Uterus (tissue), 4 donors: ENCODE data around the gene GPSM1. TPM values are rescaled to one million over a fixed set of nuclear protein-coding genes. Genes with fewer than 3 reads are reported as not detected.

Experiments used
- DNase-seq, 2 donors: peaks; one replicate each; pipeline ENCODE4 v3.0.0-alpha.2; 2019 to 2020
- H3K27ac ChIP-seq, 2 donors: fragments of 200-600 bp; sonication (generic); 1 replicate in 1 of 2; 2 replicates in 1 of 2; pipeline ENCODE4 v1.5.1; 2016 to 2018
- H3K27me3 ChIP-seq, 2 donors: fragments of 200-600 bp; sonication (generic); one replicate each; pipeline ENCODE4 v1.5.1; 2018 to 2019; ENCODE audit warnings: control low read depth in 1 of 2
- H3K36me3 ChIP-seq, 2 donors: fragments of 200-600 bp; sonication (generic); one replicate each; pipeline ENCODE4 v1.5.1; 2019; ENCODE audit warnings: control low read depth in 1 of 2
- H3K4me1 ChIP-seq, 2 donors: fragments of 200-600 bp; sonication (generic); one replicate each; pipeline ENCODE4 v1.5.1; 2018 to 2019; ENCODE audit warnings: control low read depth in 1 of 2
- H3K4me3 ChIP-seq, 2 donors: fragments of 200-600 bp; sonication (generic); 1 replicate in 1 of 2; 2 replicates in 1 of 2; pipeline ENCODE4 v1.5.1; 2018 to 2019; ENCODE audit warnings: mild to moderate bottlenecking in 1 of 2
- H3K9me3 ChIP-seq, 2 donors: fragments of 200-600 bp; sonication (generic); one replicate each; pipeline ENCODE4 v1.5.1; 2019; ENCODE audit warnings: control low read depth in 1 of 2
- POLR2A ChIP-seq, 2 donors: fragments of 450-650 bp; IDR thresholded peaks; one replicate each; pipeline ENCODE4 v1.6.1; 2016; ENCODE audit warnings: antibody characterized with exemption in 2 of 2, mild to moderate bottlenecking in 1 of 2, moderate library complexity in 1 of 2
- intact Hi-C: fragments of 100-400 bp; cut with DNase I; formaldehyde crosslinking; loops from one replicate; pipeline ENCODE4 v1.15.1; 2023; ENCODE audit warnings: low total_unique reads
- total RNA-seq, 4 donors: library from RNA; depleted of rRNA in 3 of 4; stranded (reverse); fragments of >200 nt in 3 of 4; gene quantifications; one replicate each; pipeline versions ENCODE4 v1.1.0 to v1.2.4, GENCODE V29; 2014 to 2023
- TF ChIP-seq, protein P1 (sequence below), 4 experiments: fragments of 200-600 bp in 2 of 4; fragments of 450-650 bp in 2 of 4; sonication (generic) in 2 of 4; IDR thresholded peaks; one replicate each; pipeline ENCODE4 v1.5.1; 2016 to 2019; ENCODE audit warnings: antibody characterized with exemption in 4 of 4, mild to moderate bottlenecking in 2 of 4, moderate library complexity in 1 of 4
- donor health status: DM: yes; HTN: yes; CAD: no.

Gene GPSM1
- total RNA-seq, 4 donors from 2014 or later, result 4.4 to 43.6 (median 24.1) TPM

DNA sequence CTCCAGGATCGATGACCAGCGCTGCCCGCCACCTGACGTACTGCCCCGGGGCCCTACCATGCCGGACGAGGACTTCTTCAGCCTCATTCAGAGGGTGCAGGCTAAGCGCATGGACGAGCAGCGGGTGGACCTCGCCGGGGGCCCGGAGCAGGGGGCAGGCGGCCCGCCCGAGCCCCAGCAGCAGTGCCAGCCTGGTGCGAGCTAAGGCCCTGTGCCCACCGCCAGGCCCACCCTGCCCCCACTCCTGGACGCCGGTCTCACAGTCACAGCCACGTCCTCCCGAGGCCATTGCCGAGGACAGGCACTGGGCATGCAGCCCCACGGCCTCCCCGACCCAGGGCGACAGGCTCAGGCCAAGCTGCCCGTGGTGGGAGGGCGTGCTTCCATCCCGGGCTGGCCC lies 30.7 kb downstream of the GPSM1 start:
- H3K9me3 ChIP-seq, result no peaks in the 10 kb centered on the region
- no peak overlapping the region for H3K4me3 ChIP-seq
- H3K4me1 ChIP-seq, result peaks cover 0 to 14% of the 10 kb centered on the region in 2 donors
- no peak overlapping the region for H3K27ac ChIP-seq
- intact Hi-C loops, result no loop called here
- TF ChIP-seq, protein P1, sequence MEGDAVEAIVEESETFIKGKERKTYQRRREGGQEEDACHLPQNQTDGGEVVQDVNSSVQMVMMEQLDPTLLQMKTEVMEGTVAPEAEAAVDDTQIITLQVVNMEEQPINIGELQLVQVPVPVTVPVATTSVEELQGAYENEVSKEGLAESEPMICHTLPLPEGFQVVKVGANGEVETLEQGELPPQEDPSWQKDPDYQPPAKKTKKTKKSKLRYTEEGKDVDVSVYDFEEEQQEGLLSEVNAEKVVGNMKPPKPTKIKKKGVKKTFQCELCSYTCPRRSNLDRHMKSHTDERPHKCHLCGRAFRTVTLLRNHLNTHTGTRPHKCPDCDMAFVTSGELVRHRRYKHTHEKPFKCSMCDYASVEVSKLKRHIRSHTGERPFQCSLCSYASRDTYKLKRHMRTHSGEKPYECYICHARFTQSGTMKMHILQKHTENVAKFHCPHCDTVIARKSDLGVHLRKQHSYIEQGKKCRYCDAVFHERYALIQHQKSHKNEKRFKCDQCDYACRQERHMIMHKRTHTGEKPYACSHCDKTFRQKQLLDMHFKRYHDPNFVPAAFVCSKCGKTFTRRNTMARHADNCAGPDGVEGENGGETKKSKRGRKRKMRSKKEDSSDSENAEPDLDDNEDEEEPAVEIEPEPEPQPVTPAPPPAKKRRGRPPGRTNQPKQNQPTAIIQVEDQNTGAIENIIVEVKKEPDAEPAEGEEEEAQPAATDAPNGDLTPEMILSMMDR (IDR thresholded peaks at IDR 0.05), result no peak
- TF ChIP-seq POLR2A (IDR thresholded peaks at IDR 0.05), result no peak
- H3K36me3 ChIP-seq, result no peaks in the 10 kb centered on the region
- no peaks in the 10 kb centered on the region for H3K27me3 ChIP-seq
- no peak for DNase-seq

GRCh38 chr9:136358888-136359287 lies 31.5 kb downstream of the GPSM1 start:
- Histone ChIP-seq H3K4me3 (no peak overlapping the region), H3K4me1 (peaks cover 0 to 9% of the 10 kb centered on the region in 2 donors), H3K36me3 (no peaks in the 10 kb centered on the region), H3K27ac (no peak overlapping the region), H3K27me3 (no peaks in the 10 kb centered on the region), H3K9me3 (no peaks in the 10 kb centered on the region)
- no peak for DNase-seq
- TF ChIP-seq, protein P1 (IDR thresholded peaks at IDR 0.05), result no peak
- no peak for TF ChIP-seq POLR2A (IDR thresholded peaks at IDR 0.05)
- intact Hi-C loops, result no loop called here

- Histone ChIP-seq H3K27ac (peak overlapping the region; percentile 56 to 94), H3K9me3 (no peaks in the 10 kb centered on the region), H3K4me1 (no peaks in the 10 kb centered on the region), H3K27me3 (no peaks in the 10 kb centered on the region), H3K36me3 (no peaks in the 10 kb centered on the region), H3K4me3 (no peak overlapping the region)
- no peak for DNase-seq
- intact Hi-C loops, result no loop called here
- TF ChIP-seq POLR2A (IDR thresholded peaks at IDR 0.05), result no peak
- TF ChIP-seq, protein P1 (IDR thresholded peaks at IDR 0.05), result no peak
Measured at GRCh38 chr9:136359774-136360718, 32.7 kb downstream of the GPSM1 start.

DNA sequence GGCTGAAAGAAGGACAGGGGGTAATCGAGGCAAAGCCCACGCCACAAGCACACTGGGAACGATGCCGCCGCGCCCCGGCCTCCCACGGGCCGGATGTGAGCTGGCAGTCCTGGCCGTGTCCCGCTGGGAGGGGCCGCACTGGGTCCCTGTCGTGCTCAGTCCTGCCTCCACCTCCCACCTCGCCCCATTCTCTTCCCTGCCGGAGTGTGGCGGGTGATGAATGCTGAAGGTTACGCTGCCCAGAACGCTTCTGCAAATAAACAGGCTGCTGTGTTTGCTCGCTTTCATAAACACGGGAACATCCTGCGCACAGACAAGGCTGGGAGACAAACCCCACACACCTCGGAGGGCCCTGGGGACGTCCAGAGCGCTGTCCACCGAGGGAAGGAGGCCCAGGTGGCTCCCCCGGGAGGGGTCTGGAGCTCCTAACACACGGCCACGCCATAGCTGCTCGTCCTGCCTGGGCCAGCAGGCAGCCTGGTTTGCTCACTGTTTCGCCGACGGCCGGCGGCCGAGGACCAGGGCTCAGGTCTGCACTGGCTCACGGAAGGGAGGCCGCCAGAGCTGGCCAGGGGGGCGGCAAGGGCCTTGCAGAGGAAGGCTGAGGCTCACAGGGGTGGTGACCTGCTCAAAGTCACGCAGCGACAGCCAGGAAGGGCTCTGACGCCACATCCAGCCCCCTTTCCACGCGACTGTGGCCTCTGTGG lies 33.9 kb downstream of the GPSM1 start:
- H3K4me3 ChIP-seq, result no peak overlapping the region
- no peaks in the 10 kb centered on the region for H3K4me1 ChIP-seq
- H3K36me3 ChIP-seq, result no peaks in the 10 kb centered on the region
- TF ChIP-seq, protein P1 (IDR thresholded peaks at IDR 0.05), result no peak
- TF ChIP-seq POLR2A (IDR thresholded peaks at IDR 0.05), result no peak
- no peaks in the 10 kb centered on the region for H3K27me3 ChIP-seq
- intact Hi-C loops, result no loop called here
- DNase-seq, result no peak
- peak overlapping the region; percentile 56 to 94 for H3K27ac ChIP-seq
- H3K9me3 ChIP-seq, result no peaks in the 10 kb centered on the region
